HUES48 (cell line): Measurements from ENCODE around the gene ABI1.

Experiments used
- H3K27ac ChIP-seq: one replicate; pipeline ENCODE4 v1.7.0; 2013; ENCODE audit warnings: low read depth, low read length, inconsistent platforms
- H3K27me3 ChIP-seq: 2 replicates; pipeline ENCODE4 v1.6.1; 2013; ENCODE audit warnings: mild to moderate bottlenecking, low read length; ENCODE audit not compliant: control insufficient read depth, insufficient read depth
- H3K36me3 ChIP-seq: 2 replicates; pipeline ENCODE4 v1.6.1; 2013; ENCODE audit warnings: low read length; ENCODE audit not compliant: control insufficient read depth, insufficient read depth
- H3K4me1 ChIP-seq: 2 replicates; pipeline ENCODE4 v1.6.1; 2013; ENCODE audit warnings: mild to moderate bottlenecking, low read length; ENCODE audit not compliant: control insufficient read depth, insufficient read depth
- H3K4me3 ChIP-seq: 2 replicates; pipeline ENCODE4 v1.5.1; 2013; ENCODE audit warnings: mild to moderate bottlenecking, low read depth, low read length
- H3K9ac ChIP-seq: 2 replicates; pipeline ENCODE4 v1.6.1; 2013; ENCODE audit warnings: mild to moderate bottlenecking, low read depth, low read length, moderate library complexity
- H3K9me3 ChIP-seq: 2 replicates; pipeline ENCODE4 v1.6.1; 2013; ENCODE audit warnings: low read length; ENCODE audit not compliant: control insufficient read depth, insufficient read depth

The ABI1 gene

DNA sequence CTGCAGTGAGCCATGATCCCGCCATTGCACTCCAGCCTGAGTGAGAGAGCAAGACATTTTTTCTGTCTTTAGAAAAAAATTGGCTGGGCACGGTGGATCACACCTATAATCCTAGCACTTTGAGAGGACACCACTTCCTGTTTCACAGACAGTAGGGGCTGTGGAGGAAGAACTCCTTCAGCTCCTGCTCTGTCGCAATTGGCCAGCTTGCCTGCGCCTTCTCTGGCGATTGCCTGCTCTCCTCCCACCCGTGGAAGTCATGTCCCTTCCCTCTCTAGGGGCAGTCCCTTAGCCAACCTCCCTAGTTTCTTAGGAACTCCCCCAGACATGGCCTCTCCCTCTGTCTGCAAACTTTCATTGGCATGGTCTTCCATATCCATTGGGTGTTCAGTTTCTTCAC, 154.6 kb downstream of the ABI1 start:
- Histone ChIP-seq H3K36me3 (peaks cover 59% of the 10 kb centered on the region), H3K9ac (no peak overlapping the region), H3K27ac (no peak overlapping the region), H3K9me3 (no peaks in the 10 kb centered on the region), H3K4me1 (no peaks in the 10 kb centered on the region), H3K27me3 (no peaks in the 10 kb centered on the region), H3K4me3 (no peak overlapping the region)

DNA sequence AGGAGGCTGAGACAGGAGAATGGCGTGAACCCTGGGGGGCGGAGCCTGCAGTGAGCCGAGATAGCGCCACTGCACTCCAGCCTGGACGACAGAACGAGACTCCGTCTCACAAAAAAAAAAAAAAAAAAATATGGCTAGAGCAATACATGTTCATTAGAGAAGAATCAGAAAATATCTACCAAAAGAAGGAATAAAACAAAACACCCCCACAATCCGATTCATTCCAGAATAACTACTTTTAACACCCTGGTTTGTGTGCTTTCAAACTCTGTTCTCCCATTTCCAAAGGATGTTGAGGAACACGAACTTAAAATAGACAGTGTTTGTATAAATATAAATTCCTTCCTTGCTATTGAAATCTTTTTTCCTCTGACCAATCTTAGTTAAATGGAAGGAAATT, 156.8 kb downstream of the ABI1 start:
- H3K27me3 ChIP-seq: no peaks in the 10 kb centered on the region
- H3K4me3 ChIP-seq: no peak overlapping the region
- no peak overlapping the region for H3K9ac ChIP-seq
- H3K4me1 ChIP-seq: no peaks in the 10 kb centered on the region
- no peaks in the 10 kb centered on the region for H3K9me3 ChIP-seq
- no peak overlapping the region for H3K27ac ChIP-seq
- H3K36me3 ChIP-seq: peaks cover 57% of the 10 kb centered on the region

DNA sequence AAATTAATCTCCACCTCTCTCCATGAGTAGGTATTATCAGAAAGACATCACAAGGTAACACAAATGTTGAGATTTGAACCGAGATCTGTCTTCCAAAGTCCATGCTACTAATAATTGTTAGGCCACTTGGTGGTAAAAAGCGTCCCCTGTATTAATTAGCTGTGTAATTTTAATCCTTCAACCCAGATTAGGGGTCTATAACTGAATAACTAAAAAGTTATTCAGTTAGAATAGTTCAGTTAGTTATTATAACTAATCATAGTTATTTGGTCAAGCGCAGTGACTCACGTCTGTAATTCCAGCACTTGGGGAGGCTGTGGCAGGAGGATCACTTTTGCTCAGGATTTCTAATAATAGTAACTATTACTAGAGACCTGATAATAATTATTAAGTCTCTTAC, 157.7 kb downstream of the ABI1 start:
- Histone ChIP-seq H3K36me3 (peaks cover 50% of the 10 kb centered on the region), H3K27me3 (no peaks in the 10 kb centered on the region), H3K4me3 (no peak overlapping the region), H3K4me1 (no peaks in the 10 kb centered on the region), H3K27ac (no peak overlapping the region), H3K9me3 (no peaks in the 10 kb centered on the region), H3K9ac (no peak overlapping the region)

- no peak overlapping the region for H3K4me3 ChIP-seq
- no peak overlapping the region for H3K9ac ChIP-seq
- H3K36me3 ChIP-seq: peaks cover 30% of the 10 kb centered on the region
- H3K4me1 ChIP-seq: 0 out of 2 replicates have a peak, but pooled peaks cover 4% of the 10 kb centered on the region
- H3K27me3 ChIP-seq: no peaks in the 10 kb centered on the region
- no peaks in the 10 kb centered on the region for H3K9me3 ChIP-seq
- H3K27ac ChIP-seq: no peak overlapping the region
These were observed 159.7 kb downstream of the ABI1 start for GRCh38 chr10:26700884-26701630.

- Histone ChIP-seq H3K27me3 (no peaks in the 10 kb centered on the region), H3K27ac (no peak overlapping the region), H3K36me3 (peaks cover 16% of the 10 kb centered on the region), H3K9ac (no peak overlapping the region), H3K4me1 (0 out of 2 replicates have a peak, but pooled peaks cover 4% of the 10 kb centered on the region), H3K9me3 (no peaks in the 10 kb centered on the region), H3K4me3 (no peak overlapping the region)
These were observed 161.1 kb downstream of the ABI1 start for GRCh38 chr10:26699631-26700030.

GRCh38 chr10:26698909-26699308, 161.8 kb downstream of the ABI1 start:
- Histone ChIP-seq H3K36me3 (peaks cover 11% of the 10 kb centered on the region), H3K4me1 (0 out of 2 replicates have a peak, but pooled peaks cover 4% of the 10 kb centered on the region), H3K4me3 (peak overlapping the region; percentile 99; the same call in 1 of the 2 replicates), H3K9ac (no peak overlapping the region), H3K9me3 (no peaks in the 10 kb centered on the region), H3K27me3 (no peaks in the 10 kb centered on the region), H3K27ac (no peak overlapping the region)

GRCh38 chr10:26697922-26698608, 162.7 kb downstream of the ABI1 start:
- H3K4me1 ChIP-seq: 0 out of 2 replicates have a peak, but pooled peaks cover 4% of the 10 kb centered on the region
- H3K4me3 ChIP-seq: peak overlapping the region; percentile 99
- H3K27ac ChIP-seq: peak overlapping the region; percentile 86
- H3K36me3 ChIP-seq: peaks cover 11% of the 10 kb centered on the region
- no peaks in the 10 kb centered on the region for H3K9me3 ChIP-seq
- H3K9ac ChIP-seq: peak overlapping the region; percentile 79
- H3K27me3 ChIP-seq: no peaks in the 10 kb centered on the region

GRCh38 chr10:26697163-26697921, 163.4 kb downstream of the ABI1 start, which contains the start of gene PDSS1:
TSS of gene PDSS1 (plus strand) at chr10:26697701. CDS start at chr10:26697712, 11 bp downstream.
- Histone ChIP-seq H3K4me1 (0 out of 2 replicates have a peak, but pooled peaks cover 4% of the 10 kb centered on the region), H3K9ac (peak within 1 kb of the TSS; percentile 79), H3K36me3 (peaks cover 11% of the 10 kb centered on the region), H3K27me3 (no peaks in the 10 kb centered on the region), H3K27ac (peak within 1 kb of the TSS; percentile 86), H3K4me3 (peak within 1 kb of the TSS; percentile 99), H3K9me3 (no peaks in the 10 kb centered on the region)

DNA sequence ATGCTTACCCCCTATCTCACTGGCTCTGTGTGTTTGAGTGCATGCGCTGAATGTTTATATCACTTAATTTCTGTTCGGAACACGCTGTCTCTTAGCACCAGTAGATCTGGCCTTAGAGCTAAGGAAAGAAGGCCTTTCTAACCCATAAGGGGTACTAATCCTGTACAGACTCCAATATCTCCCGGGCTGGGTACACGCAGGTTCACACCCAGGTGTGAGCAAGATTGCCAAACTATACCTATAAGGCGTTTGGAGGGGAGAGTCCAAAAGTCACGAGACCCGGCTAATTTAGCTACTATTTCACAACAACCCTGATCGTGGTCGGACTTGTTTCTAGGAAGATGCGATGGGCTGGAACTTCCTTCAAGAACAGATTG, 164.0 kb downstream of the ABI1 start:
- Histone ChIP-seq H3K36me3 (peaks cover 9% of the 10 kb centered on the region), H3K4me1 (0 out of 2 replicates have a peak, but pooled peaks cover 4% of the 10 kb centered on the region), H3K27me3 (no peaks in the 10 kb centered on the region), H3K4me3 (peak overlapping the region; percentile 99), H3K9ac (peak overlapping the region; percentile 79), H3K9me3 (no peaks in the 10 kb centered on the region), H3K27ac (peak overlapping the region; percentile 86)
